ENCODE measurements around the gene PLCD3.

GRCh38 chr17:45162025-45162687 lies 29.8 kb upstream of the PLCD3 start:
- TF ChIP-seq CTCF (conservative IDR thresholded peaks at IDR 0.05) (no peak), ZFX (IDR thresholded peaks at IDR 0.05) (no peak)
